Activated CD8-positive, alpha-beta memory T cell treated with anti-CD3 and anti-CD28 coated beads, Interleukin-2, amount 10 ng/mL, durations not matched to agents 7 days and 5 days (primary cell): ENCODE measurements around the gene STUM. TPM values are rescaled to one million over a fixed set of nuclear protein-coding genes. Genes with fewer than 3 reads are reported as not detected.

ENCODE experiments used
- ATAC-seq: fragments of 150-1000 bp; cut with Tn5 transposase; one replicate; pipeline ENCODE4 v1.10.0; 2021; ENCODE audit warnings: moderate library complexity
- CTCF ChIA-PET: fragments of 350-600 bp; sonication (Branson Sonifier 250); formaldehyde crosslinking; loops from one replicate; lab custom pipeline; 2021; ENCODE audit warnings: antibody characterized with exemption; lab: Charles Lee
- DNase-seq: peaks from one replicate; pipeline ENCODE4 v3.0.0-alpha.2; 2020
- H3K27ac Mint-ChIP-seq: one replicate; pipeline ENCODE4 v1.8.0; 2021; ENCODE audit warnings: mild to moderate bottlenecking, mixed read lengths
- H3K27me3 Mint-ChIP-seq: one replicate; pipeline ENCODE4 v1.8.0; 2021; ENCODE audit warnings: mixed read lengths
- H3K36me3 Mint-ChIP-seq: one replicate; pipeline ENCODE4 v1.8.0; 2021; ENCODE audit warnings: mild to moderate bottlenecking, mixed read lengths
- H3K4me1 Mint-ChIP-seq: one replicate; pipeline ENCODE4 v1.8.0; 2021; ENCODE audit warnings: mixed read lengths
- H3K4me3 Mint-ChIP-seq: one replicate; pipeline ENCODE4 v1.8.0; 2021; ENCODE audit warnings: mild to moderate bottlenecking, moderate library complexity, mixed read lengths
- H3K9me3 Mint-ChIP-seq: one replicate; pipeline ENCODE4 v1.8.0; 2022; ENCODE audit warnings: low read depth, mixed read lengths
- total RNA-seq, 2 experiments: library from RNA; stranded (reverse); gene quantifications; one replicate each; pipeline ENCODE4 v1.2.3, GENCODE V29; 2021

Gene STUM
- total RNA-seq, 2 experiments from 2014 or later, result not detected

DNA sequence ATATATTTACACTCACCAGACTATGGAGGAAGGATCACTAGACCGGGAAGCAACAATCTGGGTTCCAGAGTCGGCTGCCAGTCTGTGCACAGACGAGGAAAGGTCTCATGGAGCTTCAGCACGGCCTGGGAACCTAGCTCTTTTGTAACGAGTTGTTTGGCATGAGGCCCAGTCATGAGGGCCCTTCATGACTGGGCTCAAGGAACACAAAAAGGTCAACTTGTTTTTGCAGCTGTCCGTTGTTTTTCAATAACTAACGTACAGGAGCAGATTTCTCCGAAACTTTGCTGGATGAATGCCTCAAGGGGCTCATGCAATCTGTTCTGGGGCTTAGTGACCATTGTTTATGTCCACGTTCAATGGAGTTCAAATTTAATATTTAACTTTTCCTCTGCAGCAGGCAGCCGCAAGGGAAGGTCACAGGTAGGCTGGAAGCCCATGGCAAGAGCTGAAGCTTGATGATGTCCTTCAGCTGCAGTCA lies 5.9 kb upstream of the STUM start:
- Mint-ChIP-seq H3K4me3 (no peak overlapping the region), H3K36me3 (no peaks in the 10 kb centered on the region), H3K27me3 (peaks cover 34% of the 10 kb centered on the region), H3K9me3 (no peaks in the 10 kb centered on the region), H3K4me1 (peaks cover under 1% of the 10 kb centered on the region), H3K27ac (no peak overlapping the region)
- DNase-seq (no peak), ATAC-seq (no peak)
- CTCF ChIA-PET, result no interaction called here

DNA sequence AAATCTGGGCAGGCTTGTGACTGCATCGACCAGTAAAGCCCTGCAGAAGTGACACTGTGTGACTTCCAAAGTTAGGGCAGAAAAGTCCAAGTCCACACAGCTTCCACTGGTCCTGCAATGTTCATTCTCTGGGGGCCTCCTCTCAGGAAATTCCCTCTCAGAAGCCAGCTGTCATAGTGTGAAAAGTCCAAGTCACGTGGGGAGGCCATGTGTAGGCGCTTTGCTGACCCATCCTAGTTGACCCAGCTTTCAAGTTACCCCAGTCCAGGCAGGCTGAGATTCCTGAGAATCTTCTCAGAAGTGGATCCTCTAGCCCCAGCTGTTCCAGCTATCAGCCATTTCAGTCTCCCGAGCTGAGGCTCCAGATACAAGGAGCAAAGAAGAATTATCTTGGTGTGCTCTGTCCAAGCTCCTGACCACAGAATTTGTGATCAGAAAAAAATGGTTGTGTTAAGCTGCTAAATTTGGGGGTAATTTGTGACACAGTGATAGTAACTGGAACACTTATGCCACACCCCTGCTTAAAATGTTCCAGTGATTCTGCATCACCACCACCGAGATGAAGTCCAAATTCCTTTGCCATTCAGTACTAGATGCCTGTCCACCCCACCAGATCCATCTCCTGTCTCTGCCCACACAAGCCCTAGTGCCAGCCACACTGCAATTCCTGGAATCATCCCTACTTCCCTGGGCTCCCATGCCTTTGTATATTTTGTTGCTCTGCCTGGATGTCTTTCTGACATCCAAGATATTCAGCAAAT lies 2.5 kb upstream of the STUM start:
- Mint-ChIP-seq H3K27ac (no peak overlapping the region), H3K9me3 (no peaks in the 10 kb centered on the region), H3K4me3 (no peak overlapping the region), H3K4me1 (peaks cover 10% of the 10 kb centered on the region), H3K27me3 (peaks cover 58% of the 10 kb centered on the region), H3K36me3 (no peaks in the 10 kb centered on the region)
- ATAC-seq, result no peak
- DNase-seq, result no peak
- CTCF ChIA-PET, result interaction anchor here (0.9 kb wide), 1 partner anchor 121 kb away, joined by 3 read pairs; no protein-coding TSS in a partner anchor

DNA sequence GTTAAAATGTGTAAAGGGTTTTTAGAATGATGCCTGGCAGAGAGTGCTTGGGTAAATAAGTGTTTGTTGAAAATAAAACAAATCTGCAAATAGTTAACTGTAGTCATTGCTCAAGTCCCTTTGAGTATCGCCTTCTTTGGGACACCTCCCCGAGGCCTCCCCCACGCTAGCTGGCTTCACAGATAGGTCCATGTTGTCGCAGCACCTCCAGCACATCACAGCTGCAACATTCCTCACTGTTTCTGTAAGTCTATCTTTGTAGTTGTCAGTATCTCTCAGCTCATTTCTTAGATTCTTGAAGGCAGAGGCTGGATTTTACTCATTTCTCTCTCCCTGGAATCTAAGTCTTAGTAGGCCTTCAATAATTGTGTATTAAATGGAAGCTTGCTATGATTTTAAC lies 1.6 kb upstream of the STUM start:
- Mint-ChIP-seq H3K4me1 (peaks cover 10% of the 10 kb centered on the region), H3K27ac (no peak overlapping the region), H3K36me3 (no peaks in the 10 kb centered on the region), H3K9me3 (no peaks in the 10 kb centered on the region), H3K4me3 (no peak overlapping the region), H3K27me3 (peaks cover 67% of the 10 kb centered on the region)
- CTCF ChIA-PET, result interaction anchor here (0.6 to 4.2 kb wide), 8 partner anchors 8 to 143 kb away, joined by 3 to 22 read pairs (median 4); no protein-coding TSS in a partner anchor
- DNase-seq, result no peak
- ATAC-seq, result no peak

DNA sequence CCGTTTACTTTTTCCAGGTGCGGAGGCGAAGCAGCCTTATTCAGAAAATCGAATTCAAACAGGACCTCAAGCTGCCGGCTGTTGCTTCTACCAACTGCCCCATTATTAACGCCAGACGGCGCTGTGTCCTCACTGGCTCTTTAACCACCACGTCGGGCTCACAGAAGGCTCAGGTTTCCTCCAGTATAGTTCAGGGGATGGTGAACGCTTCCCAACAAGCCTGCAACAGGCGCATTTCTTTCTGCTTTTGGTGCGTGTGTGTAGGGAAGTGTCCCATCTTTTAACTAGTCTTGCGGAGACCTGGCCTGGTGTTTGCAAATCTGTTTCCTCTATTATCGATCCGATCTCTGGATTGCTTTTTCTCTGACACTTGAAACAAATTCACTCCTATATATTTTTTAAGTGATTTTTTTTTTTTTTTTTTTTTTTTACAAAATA lies 791 bp upstream of the STUM start:
- Mint-ChIP-seq H3K27me3 (peaks cover 74% of the 10 kb centered on the region), H3K27ac (no peak overlapping the region), H3K4me1 (peaks cover 10% of the 10 kb centered on the region), H3K9me3 (no peaks in the 10 kb centered on the region), H3K36me3 (no peaks in the 10 kb centered on the region), H3K4me3 (no peak overlapping the region)
- CTCF ChIA-PET, result interaction anchor here (0.8 to 4.2 kb wide), 10 partner anchors 9 to 516 kb away, joined by 3 to 22 read pairs (median 4); partner anchors contain the start of gene PARP1
- ATAC-seq (peak; percentile 48), DNase-seq (peak; percentile 71)

DNA sequence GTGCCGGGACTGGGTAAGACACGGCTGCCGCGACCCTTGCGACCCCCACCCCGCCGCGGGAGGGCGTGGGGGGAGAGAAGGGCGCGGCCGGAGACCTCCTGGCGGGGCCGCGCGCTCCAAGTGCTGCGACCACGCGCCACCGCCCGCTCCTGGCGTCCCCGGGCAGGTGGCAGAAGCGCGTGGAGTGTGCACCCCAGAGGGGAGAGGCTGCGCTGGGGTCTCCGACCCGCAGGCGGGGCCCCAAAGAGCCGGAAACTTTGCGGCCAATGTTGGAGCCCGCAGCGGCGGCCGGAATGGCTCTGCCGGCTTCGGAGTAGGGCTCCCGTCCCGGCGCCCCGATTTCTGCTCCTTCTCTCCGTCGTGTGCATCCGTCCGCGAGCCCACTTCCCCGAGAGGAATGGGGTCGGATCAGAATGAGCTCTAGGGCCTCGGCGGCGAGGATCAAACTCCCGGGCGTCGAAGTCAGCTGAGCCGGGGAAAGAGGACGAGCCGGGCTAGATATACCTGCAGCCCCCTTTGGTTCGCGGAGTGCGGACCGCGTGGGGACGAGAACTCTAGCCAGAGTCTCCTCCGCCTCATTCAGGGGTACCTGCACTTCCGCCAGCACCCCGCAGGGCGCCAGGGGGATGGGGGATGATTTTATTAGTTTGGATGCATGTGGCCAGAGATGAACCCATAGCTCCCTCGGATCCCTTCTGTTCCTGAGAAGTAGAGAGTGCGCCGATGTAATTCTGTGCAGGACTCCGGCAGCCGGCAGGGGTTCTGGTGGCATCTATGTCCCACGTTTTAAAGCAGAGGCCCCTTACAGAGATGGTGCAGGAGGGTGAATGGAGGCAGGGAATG lies 751 bp downstream of the STUM start:
- Mint-ChIP-seq H3K36me3 (no peaks in the 10 kb centered on the region), H3K4me1 (peaks cover 10% of the 10 kb centered on the region), H3K27ac (no peak overlapping the region), H3K4me3 (peak overlapping the region; percentile 14), H3K9me3 (no peaks in the 10 kb centered on the region), H3K27me3 (peaks cover 82% of the 10 kb centered on the region)
- no peak for DNase-seq
- ATAC-seq, result peak; percentile 41
- CTCF ChIA-PET, result interaction anchor here (1.0 to 4.2 kb wide), 5 partner anchors 77 to 141 kb away, joined by 3 to 22 read pairs (median 4); partner anchors contain the start of gene PARP1

DNA sequence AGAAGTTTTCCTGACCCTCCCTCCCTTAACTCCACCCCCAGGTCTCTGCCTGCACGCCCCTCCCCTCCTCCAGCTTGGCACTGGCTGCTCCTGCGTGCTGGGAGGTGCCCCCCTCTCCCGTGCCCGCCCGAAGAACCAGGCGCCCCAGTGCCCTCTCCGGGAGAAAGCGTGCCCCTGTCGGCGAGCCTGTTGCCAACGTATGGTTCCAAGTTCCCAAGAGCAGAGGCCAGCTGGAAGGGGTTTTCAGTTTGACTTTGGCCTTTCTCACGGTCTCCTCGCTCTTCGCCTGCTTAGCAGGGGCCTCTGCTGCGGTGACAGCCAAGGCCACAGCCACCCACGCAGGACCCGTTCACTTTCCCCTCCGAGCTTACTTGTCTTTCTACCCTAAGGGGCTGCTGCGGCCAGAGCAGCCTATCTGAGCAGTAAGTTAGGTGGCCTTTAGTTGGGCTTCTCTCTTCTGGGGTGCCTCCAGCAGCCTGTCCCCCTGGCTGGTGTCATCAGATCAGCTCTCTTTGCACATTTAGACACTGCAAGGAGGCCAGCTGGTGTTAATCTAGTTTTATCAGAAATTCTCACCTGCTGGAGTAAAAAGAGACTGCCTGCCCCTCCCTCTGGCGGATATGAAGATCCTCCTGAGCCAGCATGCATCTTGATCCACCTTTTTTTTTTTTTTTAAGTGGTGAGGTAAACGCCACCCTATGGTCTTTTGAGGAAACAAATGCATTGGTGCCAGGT lies 1.5 kb downstream of the STUM start:
- Mint-ChIP-seq H3K27me3 (peaks cover 86% of the 10 kb centered on the region), H3K4me1 (peaks cover 10% of the 10 kb centered on the region), H3K9me3 (no peaks in the 10 kb centered on the region), H3K36me3 (no peaks in the 10 kb centered on the region), H3K27ac (no peak overlapping the region), H3K4me3 (no peak overlapping the region)
- no peak for ATAC-seq
- DNase-seq, result no peak
- CTCF ChIA-PET, result interaction anchor here (1.0 to 4.2 kb wide), 5 partner anchors 77 to 142 kb away, joined by 3 to 22 read pairs (median 4); partner anchors contain the start of gene PARP1

DNA sequence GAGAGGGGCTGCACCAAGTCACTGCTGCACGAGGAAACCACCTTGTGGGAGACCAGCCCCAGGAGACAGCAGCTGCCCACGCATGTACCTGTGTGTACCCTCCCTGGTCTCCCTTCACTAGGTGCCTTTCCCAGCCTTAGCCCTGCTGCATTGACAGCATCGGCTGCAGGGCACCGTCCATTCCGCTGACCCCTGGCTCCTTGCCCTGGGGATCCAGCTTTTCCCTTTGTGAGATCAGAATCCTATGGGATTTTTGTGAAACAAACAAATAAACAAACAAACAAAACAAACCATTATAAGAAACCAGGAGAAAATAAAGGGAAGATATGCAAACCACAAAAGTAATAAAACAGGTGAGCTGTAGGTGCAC lies 2.1 kb downstream of the STUM start:
- Mint-ChIP-seq H3K27me3 (peaks cover 87% of the 10 kb centered on the region), H3K4me1 (peaks cover 10% of the 10 kb centered on the region), H3K36me3 (no peaks in the 10 kb centered on the region), H3K9me3 (no peaks in the 10 kb centered on the region), H3K27ac (no peak overlapping the region), H3K4me3 (no peak overlapping the region)
- ATAC-seq (no peak), DNase-seq (no peak)
- CTCF ChIA-PET, result interaction anchor here (1.1 to 4.2 kb wide), 3 partner anchors 126 to 142 kb away, joined by 4 to 22 read pairs (median 11); partner anchors contain the start of gene PARP1

DNA sequence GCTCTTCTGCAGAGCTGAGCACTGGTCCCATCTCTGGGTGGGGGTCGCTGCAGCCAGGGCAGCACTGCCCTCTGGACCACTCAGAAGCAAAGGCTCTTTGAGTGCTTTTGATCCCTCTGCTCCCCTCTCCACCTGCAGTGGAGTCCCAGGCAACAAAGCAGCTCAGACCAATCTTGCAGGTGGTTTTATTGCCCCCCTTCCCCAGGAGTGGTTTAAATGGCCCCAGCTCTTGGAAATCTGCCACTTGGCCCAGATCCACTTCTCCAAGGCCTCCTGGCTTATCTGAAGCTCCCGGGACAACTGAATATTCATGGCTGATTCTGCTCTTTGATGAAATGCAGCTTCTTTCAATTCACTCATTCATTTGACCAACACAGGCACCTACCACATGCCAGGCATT lies 2.7 kb downstream of the STUM start:
- no peak overlapping the region for H3K4me3 Mint-ChIP-seq
- ATAC-seq (no peak), DNase-seq (no peak)
- H3K4me1 Mint-ChIP-seq, result peaks cover 10% of the 10 kb centered on the region
- peaks cover 85% of the 10 kb centered on the region for H3K27me3 Mint-ChIP-seq
- no peaks in the 10 kb centered on the region for H3K9me3 Mint-ChIP-seq
- no peaks in the 10 kb centered on the region for H3K36me3 Mint-ChIP-seq
- H3K27ac Mint-ChIP-seq, result no peak overlapping the region
- CTCF ChIA-PET, result interaction anchor here (1.1 to 4.2 kb wide), 3 partner anchors 126 to 143 kb away, joined by 4 to 22 read pairs (median 11); partner anchors contain the start of gene PARP1

DNA sequence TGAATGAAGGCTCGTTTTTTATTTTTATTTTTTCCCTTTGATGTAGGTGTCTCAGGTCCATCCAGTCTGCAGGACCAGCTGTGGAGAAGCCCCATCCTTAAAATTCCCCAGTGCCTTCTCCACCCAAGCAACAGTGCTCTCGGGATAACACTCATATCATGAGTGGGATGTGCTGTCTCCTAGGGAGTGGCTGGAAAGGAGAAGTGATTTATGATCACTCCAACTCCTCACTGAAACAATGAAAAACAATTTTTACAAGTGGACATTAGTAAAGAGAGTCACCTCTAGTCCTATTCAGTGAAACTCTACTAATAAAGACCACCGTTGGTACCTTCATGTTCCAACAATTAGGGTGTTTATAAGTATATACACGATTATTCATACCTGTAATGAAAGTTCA lies 3.5 kb downstream of the STUM start:
- H3K36me3 Mint-ChIP-seq, result no peaks in the 10 kb centered on the region
- no peak overlapping the region for H3K27ac Mint-ChIP-seq
- no peaks in the 10 kb centered on the region for H3K9me3 Mint-ChIP-seq
- peaks cover 10% of the 10 kb centered on the region for H3K4me1 Mint-ChIP-seq
- no peak for DNase-seq
- CTCF ChIA-PET, result interaction anchor here (2.6 kb wide), 1 partner anchor 143 kb away, joined by 11 read pairs; the partner anchor contains the start of gene PARP1
- ATAC-seq, result no peak
- H3K4me3 Mint-ChIP-seq, result no peak overlapping the region
- H3K27me3 Mint-ChIP-seq, result peaks cover 83% of the 10 kb centered on the region

DNA sequence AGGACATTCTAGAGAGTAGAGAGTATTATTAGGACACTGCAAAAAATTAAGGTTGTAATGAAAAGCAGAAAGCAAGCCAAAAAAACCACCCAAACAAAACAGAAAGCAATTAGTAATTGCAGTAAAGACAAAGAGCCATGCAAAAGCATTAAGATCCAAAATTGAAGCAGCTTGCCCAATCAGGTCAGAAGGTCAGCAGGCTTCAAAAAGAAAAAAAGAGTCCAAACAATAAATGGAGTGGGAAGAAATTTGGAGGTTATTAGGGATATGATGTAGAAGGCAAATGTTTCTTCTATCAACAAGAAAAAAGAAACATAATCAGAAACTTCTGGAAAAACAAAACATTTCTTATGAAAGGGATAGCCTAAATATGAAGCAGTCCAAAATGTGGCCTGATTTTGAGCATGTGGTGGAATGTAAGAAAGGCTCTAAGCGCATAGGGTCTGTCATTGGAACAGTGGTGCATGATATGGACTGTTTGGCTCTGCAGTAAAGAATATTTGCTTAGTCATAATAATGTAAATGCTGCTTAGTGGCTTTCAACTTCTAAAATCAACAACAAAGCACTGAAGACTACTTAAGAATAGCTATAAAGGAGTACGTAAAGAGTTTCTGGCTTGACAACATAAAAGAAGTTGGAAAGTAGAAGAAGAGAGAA lies 4.8 kb downstream of the STUM start:
- H3K9me3 Mint-ChIP-seq, result no peaks in the 10 kb centered on the region
- peaks cover 80% of the 10 kb centered on the region for H3K27me3 Mint-ChIP-seq

DNA sequence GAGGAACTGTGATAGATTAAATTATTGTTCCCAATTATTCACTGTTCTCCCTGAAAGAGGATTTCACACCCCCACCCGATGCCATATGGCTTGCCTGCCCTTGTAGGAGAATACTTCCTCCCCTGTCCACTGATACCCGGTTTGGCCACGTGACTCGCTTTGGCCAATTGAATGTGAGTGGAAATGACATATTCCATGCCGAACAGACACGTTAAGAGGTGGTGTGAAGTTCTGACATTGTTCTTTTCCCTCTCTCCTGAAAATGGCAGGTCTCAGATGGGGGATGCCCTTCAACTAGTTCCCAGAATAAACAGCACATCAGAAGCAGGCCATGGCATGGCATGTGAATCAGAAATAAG lies 5.3 kb downstream of the STUM start:
- H3K4me1 Mint-ChIP-seq, result peaks cover 7% of the 10 kb centered on the region
- ATAC-seq (no peak), DNase-seq (no peak)
- no peaks in the 10 kb centered on the region for H3K36me3 Mint-ChIP-seq
- no peaks in the 10 kb centered on the region for H3K9me3 Mint-ChIP-seq
- no peak overlapping the region for H3K27ac Mint-ChIP-seq
- H3K4me3 Mint-ChIP-seq, result no peak overlapping the region
- CTCF ChIA-PET, result interaction anchor here (1.2 kb wide), 1 partner anchor 129 kb away, joined by 4 read pairs; no protein-coding TSS in a partner anchor
- peaks cover 80% of the 10 kb centered on the region for H3K27me3 Mint-ChIP-seq

More for the DNA sequence above, 4.8 kb downstream of the STUM start:
- H3K4me3 Mint-ChIP-seq, result no peak overlapping the region
- CTCF ChIA-PET, result no interaction called here
- peaks cover 7% of the 10 kb centered on the region for H3K4me1 Mint-ChIP-seq
- no peaks in the 10 kb centered on the region for H3K36me3 Mint-ChIP-seq
- ATAC-seq (no peak), DNase-seq (no peak)
- no peak overlapping the region for H3K27ac Mint-ChIP-seq

DNA sequence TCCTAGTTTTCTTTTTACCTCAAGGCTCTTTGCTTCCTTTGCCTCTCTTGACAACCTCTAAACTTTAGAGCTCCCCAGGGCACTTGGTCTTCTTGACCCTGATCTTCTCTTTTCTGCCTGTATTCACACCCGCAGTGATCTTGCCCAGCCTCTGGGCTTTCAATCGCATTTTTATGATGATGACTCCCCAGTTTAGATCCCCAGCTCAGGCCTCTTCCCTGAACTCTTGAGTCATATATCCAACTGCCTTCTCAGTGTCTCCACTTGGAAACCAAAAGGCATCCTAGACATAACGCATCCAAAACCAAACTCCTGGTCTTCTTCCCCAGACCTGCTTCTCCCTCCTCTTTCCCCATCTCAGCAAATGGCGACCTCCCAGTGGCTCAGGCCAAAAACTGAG lies 6.5 kb downstream of the STUM start:
- Mint-ChIP-seq H3K36me3 (no peaks in the 10 kb centered on the region), H3K27ac (no peak overlapping the region), H3K4me3 (no peak overlapping the region), H3K4me1 (peaks cover 2% of the 10 kb centered on the region), H3K27me3 (peaks cover 71% of the 10 kb centered on the region), H3K9me3 (no peaks in the 10 kb centered on the region)
- DNase-seq, result no peak
- no peak for ATAC-seq
- CTCF ChIA-PET, result interaction anchor here (1.2 kb wide), 1 partner anchor 131 kb away, joined by 4 read pairs; no protein-coding TSS in a partner anchor
